ENCODE data around the gene MLC1.

The MLC1 gene

DNA sequence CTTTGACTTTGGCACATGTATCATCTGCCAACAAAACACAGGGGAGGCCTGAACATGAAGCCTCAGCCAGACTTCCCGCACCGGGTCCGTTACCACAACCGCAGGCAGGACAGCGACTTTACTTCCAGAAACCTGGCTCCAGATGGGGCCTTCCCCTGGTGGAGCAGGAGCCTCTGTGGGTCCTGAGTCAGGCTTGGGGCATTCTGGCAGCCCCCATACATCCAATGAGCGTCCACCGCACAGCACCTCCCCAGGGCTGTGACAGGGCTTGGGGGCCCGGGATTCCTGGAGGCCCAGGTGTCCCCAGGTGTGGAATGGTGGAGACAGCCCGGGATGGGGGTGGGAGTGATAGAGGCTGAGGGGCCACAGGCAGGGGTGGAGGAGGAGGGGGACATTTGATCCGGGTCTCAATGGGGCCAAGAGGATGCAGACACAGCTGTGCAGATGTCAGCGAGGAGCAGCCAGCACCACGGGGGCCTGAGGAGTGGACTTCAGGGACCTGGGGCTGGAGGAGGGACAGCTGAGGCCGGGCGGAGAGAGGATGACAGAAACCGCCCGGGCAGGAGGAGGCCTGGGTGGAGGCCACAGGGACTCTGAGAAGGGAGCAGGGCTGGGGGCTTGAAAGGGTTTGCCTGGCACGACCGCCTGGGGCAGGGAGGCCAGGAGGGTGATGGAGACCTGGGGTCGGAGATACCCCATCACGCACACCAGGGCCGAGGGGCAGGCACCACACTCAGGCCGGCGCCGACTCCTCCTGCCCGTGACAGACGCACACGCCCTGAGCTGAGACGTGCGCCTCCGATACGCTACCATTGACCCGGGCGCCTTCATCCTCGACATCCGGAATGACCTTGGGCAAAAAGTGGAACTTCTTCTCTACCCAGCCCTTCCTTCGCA, 35.7 kb downstream of the MLC1 start:
- Histone ChIP-seq H3K4me1 (ENCODE audit: insufficient read depth, poor library complexity, severe bottlenecking) (no peaks in the 10 kb centered on the region), H3K4me3 (ENCODE audit: severe bottlenecking) (no peak overlapping the region), H3K36me3 (ENCODE audit: low read depth) (no peaks in the 10 kb centered on the region), H3K27ac (ENCODE audit: poor library complexity, severe bottlenecking) (no peak overlapping the region), H3K9me3 (ENCODE audit: severe bottlenecking) (no peaks in the 10 kb centered on the region), H3K27me3 (ENCODE audit: insufficient read depth, poor library complexity, severe bottlenecking) (no peaks in the 10 kb centered on the region)
- DNase-seq (ENCODE audit: low spot score): no peak
- no peak for TF ChIP-seq CTCF (IDR thresholded peaks at IDR 0.05; ENCODE audit: poor library complexity, severe bottlenecking)
- ATAC-seq (ENCODE audit: low read depth): no peak

- Histone ChIP-seq H3K27me3 (ENCODE audit: insufficient read depth, poor library complexity, severe bottlenecking) (no peaks in the 10 kb centered on the region), H3K4me1 (ENCODE audit: insufficient read depth, poor library complexity, severe bottlenecking) (no peaks in the 10 kb centered on the region), H3K9me3 (ENCODE audit: severe bottlenecking) (no peaks in the 10 kb centered on the region), H3K27ac (ENCODE audit: poor library complexity, severe bottlenecking) (no peak overlapping the region), H3K4me3 (ENCODE audit: severe bottlenecking) (no peak overlapping the region), H3K36me3 (ENCODE audit: low read depth) (no peaks in the 10 kb centered on the region)
- DNase-seq (ENCODE audit: low spot score) (no peak), ATAC-seq (ENCODE audit: low read depth) (no peak)
- no peak for TF ChIP-seq CTCF (IDR thresholded peaks at IDR 0.05; ENCODE audit: poor library complexity, severe bottlenecking)
These were observed 36.4 kb downstream of the MLC1 start for GRCh38 chr22:50048836-50049235.

DNA sequence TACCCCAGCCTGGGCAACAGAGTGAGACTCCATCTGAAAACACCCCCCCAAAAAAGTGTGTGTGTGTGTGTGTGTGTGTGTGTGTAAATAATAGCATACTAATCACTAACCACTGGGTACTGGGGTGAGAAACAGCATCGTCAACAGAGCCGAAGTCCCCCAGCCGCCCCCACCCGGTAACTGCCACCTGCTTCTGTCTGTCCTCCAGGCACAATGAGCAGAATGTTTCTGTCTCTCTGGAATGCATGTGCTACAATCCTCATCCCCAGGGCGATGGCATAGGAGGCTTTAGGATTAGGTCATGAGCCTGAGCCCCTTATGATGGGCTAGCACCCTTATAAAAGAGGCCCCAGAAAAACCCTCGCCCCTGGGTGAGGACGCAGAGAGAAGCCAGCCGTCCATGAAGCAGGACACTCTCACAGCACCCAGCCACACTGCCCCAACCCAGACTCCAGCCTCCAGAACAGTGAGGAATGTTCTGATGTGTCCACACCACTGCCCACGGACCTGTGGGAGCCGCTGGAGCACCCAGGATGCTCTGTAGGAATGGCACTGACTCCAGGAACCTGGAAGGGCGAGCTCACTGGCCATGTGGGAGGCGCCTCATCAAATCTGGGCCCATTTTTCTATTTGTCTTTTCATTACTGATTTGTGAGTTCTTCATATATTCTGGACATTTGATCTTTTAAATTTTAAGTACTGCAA, 37.0 kb downstream of the MLC1 start:
- ATAC-seq (ENCODE audit: low read depth): no peak
- H3K36me3 ChIP-seq (ENCODE audit: low read depth): no peaks in the 10 kb centered on the region
- no peak overlapping the region for H3K4me3 ChIP-seq (ENCODE audit: severe bottlenecking)
- no peaks in the 10 kb centered on the region for H3K9me3 ChIP-seq (ENCODE audit: severe bottlenecking)
- H3K27me3 ChIP-seq (ENCODE audit: insufficient read depth, poor library complexity, severe bottlenecking): no peaks in the 10 kb centered on the region
- no peak overlapping the region for H3K27ac ChIP-seq (ENCODE audit: poor library complexity, severe bottlenecking)
- H3K4me1 ChIP-seq (ENCODE audit: insufficient read depth, poor library complexity, severe bottlenecking): no peaks in the 10 kb centered on the region
- no peak for TF ChIP-seq CTCF (IDR thresholded peaks at IDR 0.05; ENCODE audit: poor library complexity, severe bottlenecking)
- no peak for DNase-seq (ENCODE audit: low spot score)

DNA sequence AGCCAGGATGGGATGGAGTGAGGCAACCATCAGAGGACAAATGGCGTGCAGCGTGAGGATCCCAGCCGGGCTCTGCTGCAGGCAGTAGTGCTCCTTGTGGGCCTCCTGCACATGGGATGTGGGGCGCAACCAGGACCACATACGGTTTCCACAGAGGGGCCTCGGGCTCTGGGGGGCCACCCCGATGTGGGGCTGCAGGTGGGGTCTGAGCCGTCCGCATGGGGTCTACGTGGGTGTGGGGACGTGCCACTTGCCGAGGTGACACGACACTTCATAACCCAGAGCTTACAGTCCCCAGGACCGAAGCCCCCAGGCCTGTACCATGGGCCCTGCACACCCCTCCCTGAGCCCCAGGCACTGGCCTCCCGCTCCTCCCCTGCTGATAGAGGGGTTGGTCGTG, 37.9 kb downstream of the MLC1 start:
- ATAC-seq (ENCODE audit: low read depth): no peak
- no peaks in the 10 kb centered on the region for H3K4me1 ChIP-seq (ENCODE audit: insufficient read depth, poor library complexity, severe bottlenecking)
- no peak overlapping the region for H3K27ac ChIP-seq (ENCODE audit: poor library complexity, severe bottlenecking)
- H3K9me3 ChIP-seq (ENCODE audit: severe bottlenecking): no peaks in the 10 kb centered on the region
- no peak for DNase-seq (ENCODE audit: low spot score)
- H3K27me3 ChIP-seq (ENCODE audit: insufficient read depth, poor library complexity, severe bottlenecking): no peaks in the 10 kb centered on the region
- no peak overlapping the region for H3K4me3 ChIP-seq (ENCODE audit: severe bottlenecking)
- H3K36me3 ChIP-seq (ENCODE audit: low read depth): no peaks in the 10 kb centered on the region
- no peak for TF ChIP-seq CTCF (IDR thresholded peaks at IDR 0.05; ENCODE audit: poor library complexity, severe bottlenecking)

Data from RWPE2 (cell line).